Dedifferentiated amniotic fluid mesenchymal stem cell (primary cell): Measurements from ENCODE around the gene GNAQ.
"Not testable (repeated sequence)": the region's sequence is repeated elsewhere in the genome, so short reads cannot be mapped to it uniquely, and the experiment has no call there.

Source experiments
- DNase-seq: peaks from one replicate; pipeline ENCODE4 v3.0.0-alpha.2; 2016; ENCODE audit errors: extremely low spot score

The GNAQ gene

GRCh38 chr9:77697238-77697984, 334.2 kb downstream of the GNAQ start:
- no peak for DNase-seq

- not testable (repeated sequence) for DNase-seq
Observed at GRCh38 chr9:77690723-77691122, 340.9 kb downstream of the GNAQ start.

- not testable (repeated sequence) for DNase-seq
Observed at GRCh38 chr9:77690119-77690518, 341.5 kb downstream of the GNAQ start.

GRCh38 chr9:77687737-77688136, 343.9 kb downstream of the GNAQ start:
- not testable (repeated sequence) for DNase-seq

- DNase-seq = no peak
Observed at GRCh38 chr9:77680581-77680980, 351.0 kb downstream of the GNAQ start.

GRCh38 chr9:77679661-77680368, 351.8 kb downstream of the GNAQ start:
- DNase-seq = no peak

- no peak for DNase-seq
Observed at GRCh38 chr9:77679088-77679487, 352.5 kb downstream of the GNAQ start.

GRCh38 chr9:77677957-77678535, 353.6 kb downstream of the GNAQ start:
- DNase-seq = no peak

- DNase-seq = no peak
Observed at GRCh38 chr9:77677397-77677796, 354.2 kb downstream of the GNAQ start.

- DNase-seq = peak; percentile 66
Observed at GRCh38 chr9:77673941-77674791, 357.4 kb downstream of the GNAQ start.

GRCh38 chr9:77672183-77672582, 359.4 kb downstream of the GNAQ start:
- DNase-seq = no peak

GRCh38 chr9:77667151-77667550, 364.5 kb downstream of the GNAQ start:
- DNase-seq = no peak
